ENCODE data around the gene DNAL4.

The DNAL4 gene

DNA sequence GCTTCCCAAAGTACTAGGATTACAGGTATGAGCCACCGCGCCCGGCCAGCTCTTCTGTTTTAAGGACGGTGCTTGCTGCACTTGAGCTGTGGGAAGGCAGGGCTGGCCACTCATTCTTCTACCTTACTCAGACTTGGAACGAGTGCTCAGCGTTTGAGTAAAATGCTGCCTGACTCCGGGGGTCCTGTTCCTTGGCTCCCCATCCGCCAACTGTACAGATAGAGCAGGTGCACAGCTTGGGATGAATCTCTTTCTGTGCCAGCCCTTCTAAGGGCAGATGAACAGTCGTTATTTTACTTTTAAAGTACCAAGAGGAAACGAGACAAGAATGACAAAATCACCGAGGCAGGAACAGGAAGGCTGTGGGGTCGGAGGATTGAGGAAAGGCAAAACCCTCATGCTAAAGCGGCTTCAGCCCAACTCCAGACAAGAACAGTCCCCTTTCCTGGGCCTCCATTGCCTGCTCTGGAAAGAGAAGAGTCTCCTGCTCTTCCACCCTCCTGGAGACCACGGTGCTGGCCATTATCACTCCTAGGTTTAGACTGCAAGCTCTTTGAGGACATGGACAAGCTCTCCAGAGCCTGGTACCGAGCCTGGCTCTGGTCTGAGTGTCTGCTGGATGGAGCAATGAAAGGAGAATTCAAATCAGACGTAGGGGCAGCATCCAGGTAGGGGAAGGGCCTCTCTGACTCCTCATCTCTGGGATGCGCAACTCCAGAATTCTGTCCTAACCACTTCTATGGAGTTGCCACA lies 37.1 kb downstream of the DNAL4 start:
- peak; percentile 24 for DNase-seq (ENCODE audit: low spot score)

DNA sequence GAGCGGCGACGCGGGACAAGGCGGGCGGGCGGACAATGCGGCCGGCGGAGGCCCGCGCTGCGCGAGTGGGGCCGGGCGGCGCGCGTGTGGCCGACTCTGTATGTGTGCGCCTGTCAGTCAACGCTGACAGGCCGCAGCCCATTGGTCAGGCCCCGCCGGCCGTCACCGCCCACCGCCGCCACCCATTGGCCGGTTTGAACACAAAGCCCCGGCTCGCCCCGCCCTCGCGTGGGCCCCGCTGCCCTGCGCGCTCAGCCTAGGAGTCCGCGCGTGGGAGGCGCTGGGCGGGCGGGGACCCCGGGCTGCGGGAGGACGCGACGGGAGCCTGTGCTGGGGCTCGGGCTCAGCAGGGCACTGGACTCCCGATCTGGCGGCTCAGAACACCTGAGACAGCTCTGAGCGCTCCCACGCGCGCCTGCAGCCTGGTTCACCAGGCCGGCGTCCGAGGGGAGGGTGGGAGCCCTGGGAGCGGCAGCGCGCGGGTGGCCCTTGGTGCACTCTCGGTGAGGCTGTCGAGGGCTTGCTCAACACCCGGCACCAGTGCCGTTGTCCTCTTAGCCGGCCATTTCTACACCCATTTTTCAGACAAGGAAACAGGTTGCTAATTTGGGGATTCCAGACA lies 37.9 kb downstream of the DNAL4 start, which contains the start of gene SUN2:
TSS of gene SUN2 (minus strand) at position 88 of the 622 bp plus-strand sequence. CDS start 3,370 bp downstream, outside the sequence.
- DNase-seq (ENCODE audit: low spot score), result peak; percentile 94

DNA sequence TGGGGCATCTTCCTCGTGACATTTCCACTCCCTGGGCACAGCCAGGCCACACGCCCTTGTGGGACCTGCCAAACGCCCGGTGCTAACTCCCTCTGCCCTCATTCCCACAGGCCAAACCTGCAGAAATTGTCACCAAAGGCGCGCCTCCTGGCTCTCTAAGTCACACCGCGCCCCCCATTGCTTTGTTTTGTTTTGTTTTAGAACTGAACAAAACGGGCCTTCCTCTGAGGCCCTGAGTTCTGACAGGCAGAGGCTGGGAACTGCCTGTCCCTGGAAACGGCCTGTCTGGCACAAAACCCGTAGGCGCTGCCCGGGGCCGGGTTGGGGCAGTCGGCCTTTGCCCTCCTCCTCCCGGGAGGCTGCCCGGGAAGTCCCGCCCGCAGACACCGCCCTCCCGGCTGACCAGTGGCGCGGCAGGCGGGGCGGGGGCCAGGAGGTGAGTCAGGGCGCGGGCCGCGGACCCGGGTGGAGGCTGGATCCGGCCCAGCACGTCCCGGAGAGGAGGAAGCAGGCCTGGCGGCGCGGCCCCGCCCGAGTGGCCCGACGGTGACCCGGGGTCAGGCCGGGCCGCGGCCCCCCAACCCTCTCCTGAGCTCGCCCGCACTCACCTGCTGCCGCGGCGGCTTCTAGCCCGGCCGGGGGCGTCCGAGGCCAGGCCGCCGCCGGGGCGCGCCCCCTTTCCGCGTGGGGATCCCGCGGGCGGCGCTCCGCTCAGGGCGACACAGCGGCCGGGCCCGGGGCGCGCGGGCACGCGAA lies 38.6 kb downstream of the DNAL4 start:
- DNase-seq (ENCODE audit: low spot score), result peak; percentile 49

DNA sequence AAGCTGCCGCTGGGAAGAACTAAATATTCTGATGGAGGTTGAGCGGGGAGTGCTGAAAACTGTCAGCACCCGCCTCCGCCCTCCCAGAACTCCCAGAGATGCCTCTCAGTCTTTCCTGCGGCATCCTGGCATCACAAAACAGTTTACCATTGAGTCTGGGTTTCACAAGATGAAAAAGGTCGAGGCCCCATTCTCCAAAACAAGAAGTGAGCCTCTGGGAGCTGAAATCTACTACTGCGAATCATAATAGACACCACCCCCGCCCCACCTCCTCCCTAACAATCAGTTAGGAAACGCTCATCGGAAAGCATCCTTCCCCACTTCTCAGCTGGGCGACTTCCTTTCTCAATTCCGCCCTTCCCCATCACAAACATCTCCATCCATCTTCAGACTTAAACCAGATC lies 39.2 kb downstream of the DNAL4 start:
- peak; percentile 41 for DNase-seq (ENCODE audit: low spot score)

DNA sequence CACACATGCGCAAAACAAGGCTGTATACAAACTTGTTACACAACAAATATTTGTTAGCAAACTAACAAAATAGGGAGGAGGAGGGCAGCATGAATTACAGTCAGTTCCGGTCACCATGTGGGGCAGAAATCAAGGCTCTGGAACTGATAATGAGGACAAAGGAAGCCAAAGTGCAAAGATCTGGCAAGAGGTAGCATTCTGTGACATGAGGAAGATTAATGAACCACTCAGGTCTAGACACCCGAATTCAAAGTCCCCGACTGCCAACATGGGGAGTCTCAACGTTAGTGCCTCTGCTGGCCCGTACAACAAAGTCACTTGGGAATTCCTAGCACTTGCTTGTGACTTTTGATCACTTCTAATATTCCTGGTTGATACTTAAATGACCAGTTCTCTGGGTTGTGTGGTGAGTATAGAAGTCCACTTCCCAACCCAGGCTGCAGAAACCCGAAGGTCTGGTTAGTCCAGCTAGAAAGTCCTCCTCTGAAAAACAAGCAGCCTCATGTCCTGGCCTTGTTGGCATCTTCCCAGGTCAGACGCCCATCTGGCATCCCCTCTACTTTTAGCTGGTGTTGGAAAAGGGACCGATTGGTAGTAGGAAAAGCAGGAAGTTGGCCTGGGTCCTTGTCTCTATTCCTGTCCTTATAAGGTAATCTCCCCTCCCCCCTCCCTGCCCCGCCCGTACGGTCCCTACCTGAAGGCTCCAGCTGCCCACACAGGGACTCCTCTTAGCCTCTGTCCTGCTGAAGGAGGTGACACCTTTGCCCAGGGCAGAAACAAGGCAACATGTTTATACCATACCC lies 39.8 kb downstream of the DNAL4 start:
- DNase-seq (ENCODE audit: low spot score), result peak; percentile 26

DNA sequence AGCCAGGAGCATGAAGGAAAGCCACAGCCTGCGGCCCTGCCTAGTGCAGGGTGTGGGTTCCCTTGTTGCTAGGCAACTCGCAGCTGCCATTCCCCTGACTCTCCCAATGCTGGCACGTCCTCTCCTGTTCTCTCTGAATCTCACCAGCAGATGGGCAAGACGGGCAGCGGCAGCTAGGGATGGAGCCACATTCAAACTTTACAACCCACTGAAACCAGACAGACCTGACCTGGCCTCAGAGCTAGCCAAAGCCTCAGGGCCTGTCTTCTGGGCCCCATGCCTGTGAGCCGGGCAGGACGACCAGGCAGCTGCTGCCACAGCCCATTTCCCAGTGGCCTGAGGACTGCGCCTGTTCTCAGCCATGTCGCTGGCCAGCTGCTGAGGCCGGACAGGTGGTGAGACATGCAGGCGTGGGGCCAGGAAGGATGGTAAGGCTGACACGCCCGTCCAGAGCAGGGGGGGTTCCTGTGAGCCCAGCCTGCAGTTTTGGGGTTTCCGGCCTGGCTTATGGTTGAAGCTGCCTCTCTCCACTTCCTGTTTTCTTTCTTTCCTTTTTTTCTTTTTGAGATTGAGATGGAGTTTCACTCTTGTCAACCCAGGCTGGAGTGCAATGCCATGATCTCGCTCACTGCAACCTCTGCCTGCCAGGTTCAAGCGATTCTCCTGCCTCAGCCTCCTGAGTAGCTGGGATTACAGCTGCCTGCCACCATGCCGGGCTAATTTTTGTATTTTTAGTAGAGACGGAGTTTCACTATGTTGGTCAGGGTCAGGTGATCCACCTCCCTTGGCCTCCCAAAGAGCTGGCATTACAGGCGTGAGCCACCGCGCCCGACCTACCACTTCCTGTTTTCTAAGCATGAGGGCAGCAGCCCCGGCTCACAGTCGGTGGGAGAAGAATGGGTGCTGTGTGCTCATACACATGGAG lies 42.3 kb downstream of the DNAL4 start:
- DNase-seq (ENCODE audit: low spot score), result peak; percentile 70

DNA sequence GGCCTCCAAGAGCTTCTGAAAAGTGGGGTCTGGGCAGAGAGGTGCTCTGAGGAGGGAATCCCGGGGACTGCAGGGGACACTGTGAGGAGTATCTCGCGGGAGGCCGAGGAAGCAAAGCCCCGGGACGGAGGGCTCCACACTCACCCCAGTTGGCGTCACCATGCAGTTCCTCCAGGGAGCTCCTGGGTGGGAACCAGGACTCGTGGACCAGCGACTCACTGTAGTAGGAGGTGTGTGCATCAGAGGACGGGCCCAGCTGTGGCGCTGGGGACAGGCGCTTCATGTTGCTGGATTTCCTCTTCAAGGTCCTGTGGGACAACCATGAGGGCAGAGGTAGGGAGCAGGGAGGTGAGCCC lies 42.9 kb downstream of the DNAL4 start:
- no peak for DNase-seq (ENCODE audit: low spot score)

DNA sequence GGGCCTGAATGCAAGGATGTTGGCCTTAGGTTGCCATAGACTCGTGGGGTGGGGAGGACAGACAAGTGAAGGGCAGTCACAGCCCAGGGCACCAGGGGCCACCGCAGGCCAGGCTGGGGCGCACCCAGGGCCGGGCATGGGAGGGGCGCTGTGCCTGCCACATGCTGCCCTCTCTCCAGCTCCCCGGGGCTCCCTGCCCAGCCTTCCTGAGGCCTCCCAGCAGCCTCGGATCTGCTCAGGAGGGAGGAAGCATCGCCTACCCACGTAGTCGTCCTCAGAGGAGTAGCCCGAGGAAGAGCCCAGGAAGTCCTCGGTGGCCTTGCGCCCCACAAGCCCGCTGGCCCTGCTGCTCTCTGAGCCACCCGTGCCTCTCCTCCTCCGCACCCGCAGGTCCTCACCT lies 43.3 kb downstream of the DNAL4 start:
- DNase-seq (ENCODE audit: low spot score), result no peak

DNA sequence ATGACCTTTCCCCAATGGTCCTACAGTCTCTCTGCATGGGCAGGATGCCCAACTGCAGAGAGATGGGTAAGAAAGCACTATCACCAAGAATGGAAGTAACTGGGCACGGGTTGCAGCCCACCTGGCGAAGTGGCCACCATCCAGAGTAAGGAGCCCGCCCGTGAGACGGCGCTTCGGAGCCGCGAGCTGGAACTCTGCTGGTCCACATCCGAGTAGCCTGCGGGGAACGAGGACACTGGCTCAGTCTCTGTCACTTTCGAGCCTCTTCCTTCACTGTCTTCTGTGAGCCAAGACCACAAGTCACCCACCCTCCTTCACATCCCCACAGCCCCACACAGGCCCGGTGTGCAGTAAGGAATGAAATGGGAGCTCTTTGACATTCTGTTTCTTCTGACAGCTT lies 43.8 kb downstream of the DNAL4 start:
- no peak for DNase-seq (ENCODE audit: low spot score)

DNA sequence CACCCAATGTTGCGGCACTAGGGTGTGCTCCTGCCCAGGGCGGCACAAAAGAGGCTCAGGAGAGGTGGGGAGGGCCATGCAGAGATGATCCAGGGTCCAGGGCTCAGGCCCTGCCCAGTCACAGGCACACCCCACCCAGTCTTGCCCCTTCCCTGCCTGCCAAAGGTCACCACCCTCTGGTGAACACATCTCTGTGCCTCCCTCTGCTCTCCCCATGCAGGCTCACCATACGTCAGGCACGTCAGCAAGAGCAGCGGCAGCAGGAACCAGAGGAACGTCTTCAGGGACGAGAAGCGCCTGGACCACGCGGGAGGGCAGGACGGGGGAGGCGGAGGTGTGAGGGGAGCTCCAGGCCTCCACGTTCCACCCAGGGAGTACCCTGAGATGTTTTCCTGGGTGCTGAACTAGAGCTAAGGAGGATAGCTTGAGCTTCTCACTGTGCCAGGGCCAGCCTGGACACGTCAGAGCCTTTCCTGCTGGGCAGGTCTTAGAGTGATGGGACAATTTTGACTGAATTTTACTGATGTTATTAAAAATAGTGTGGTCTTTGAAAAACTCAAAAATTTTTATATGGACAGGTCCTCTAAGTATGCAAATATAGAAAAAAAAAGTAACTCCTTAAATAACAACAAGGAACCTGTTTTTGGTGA lies 45.3 kb downstream of the DNAL4 start:
- DNase-seq (ENCODE audit: low spot score), result no peak

DNA sequence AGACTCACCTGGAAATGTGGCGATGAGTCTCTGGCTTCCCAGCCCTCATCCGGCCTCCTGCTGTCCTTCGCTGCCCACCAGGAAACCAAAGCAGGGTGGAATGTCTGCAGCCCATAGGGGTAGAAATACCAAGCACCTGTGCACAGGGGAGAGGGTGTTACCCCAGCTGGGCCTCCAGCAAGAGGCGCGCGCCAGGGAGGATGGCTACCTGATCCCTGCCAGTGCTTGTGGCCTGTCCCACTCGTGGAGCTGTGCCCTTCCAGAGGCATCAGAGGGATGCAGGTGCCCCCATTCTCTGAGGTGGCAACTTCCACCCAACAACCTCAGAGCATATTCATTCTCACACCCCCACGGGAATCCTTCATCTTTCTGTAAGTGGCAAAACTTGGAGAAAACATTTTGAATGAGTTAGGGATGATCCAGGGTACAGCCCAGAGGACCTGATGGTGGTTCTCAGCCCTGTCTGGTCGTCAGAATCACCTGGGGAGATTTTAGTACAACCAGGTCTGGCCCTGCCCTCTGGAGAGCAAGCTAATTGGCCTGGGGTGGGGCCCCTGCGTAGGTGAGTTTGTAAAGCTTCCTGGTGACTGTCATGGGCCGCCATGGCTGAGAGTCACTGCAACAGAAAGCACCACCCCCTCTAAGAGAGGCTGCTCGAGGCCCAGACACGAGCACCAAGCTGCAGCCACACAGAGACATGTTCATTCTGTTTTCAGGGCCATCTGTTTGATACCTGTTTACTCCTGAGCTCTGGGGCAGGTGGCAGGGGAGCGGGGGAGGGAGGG lies 48.1 kb downstream of the DNAL4 start:
- no peak for DNase-seq (ENCODE audit: low spot score)

DNA sequence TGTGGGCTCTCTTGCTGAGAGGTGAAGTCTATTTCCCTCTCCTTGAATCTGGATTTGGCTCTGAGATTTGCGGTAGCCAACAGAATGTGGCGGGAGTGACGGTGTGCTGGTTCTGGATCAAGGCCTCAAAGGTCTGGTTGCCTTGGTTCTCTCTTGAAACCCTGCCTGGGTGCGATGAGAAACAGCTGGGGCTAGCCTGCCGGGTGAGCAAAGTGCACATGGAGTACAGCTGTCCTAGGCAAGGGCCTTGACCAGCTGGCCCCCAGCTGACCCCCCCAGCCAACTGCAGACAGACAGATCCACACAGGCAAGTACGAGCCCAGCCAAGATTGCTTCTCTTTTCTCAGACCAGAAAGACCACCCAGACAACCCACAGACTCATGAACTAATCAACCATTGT lies 49.0 kb downstream of the DNAL4 start:
- no peak for DNase-seq (ENCODE audit: low spot score)

DNA sequence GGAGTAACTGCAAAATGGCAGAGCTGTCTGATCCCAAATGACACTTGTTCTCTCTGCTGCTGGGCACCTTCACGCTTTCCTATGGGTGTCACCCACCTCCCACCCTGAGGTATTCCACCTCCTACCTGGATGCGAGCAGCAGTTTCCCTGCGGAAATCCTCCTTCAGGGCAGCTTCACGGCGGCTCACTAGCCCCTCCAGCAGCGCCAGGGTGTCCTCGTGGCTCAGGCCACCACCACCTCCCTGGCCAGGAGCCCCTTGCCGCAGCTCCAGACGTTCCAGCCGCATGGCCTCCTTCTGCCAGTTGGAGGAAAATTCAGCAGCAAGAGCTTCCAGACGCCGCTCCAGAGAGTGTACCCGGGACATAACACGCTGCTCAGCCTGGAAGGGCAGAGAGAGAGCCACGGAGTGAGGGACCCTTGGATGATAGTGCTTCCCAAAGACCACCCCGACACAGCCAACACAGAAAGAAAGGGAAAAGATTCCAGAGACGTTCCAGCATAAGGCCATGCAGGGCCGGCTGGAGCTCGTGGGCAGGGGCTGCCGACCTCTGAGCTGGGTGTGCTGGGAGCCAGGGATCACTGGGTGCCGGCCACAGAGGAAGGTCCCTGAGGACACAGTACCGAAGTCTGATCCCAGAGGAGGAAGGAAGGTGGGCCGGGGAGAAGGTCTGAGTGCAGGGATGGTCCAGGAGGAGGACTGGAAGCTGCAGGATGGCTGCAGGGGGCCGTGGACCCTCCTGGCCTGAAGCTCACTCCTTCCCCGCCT lies 51.6 kb downstream of the DNAL4 start:
- no peak for DNase-seq (ENCODE audit: low spot score)

DNA sequence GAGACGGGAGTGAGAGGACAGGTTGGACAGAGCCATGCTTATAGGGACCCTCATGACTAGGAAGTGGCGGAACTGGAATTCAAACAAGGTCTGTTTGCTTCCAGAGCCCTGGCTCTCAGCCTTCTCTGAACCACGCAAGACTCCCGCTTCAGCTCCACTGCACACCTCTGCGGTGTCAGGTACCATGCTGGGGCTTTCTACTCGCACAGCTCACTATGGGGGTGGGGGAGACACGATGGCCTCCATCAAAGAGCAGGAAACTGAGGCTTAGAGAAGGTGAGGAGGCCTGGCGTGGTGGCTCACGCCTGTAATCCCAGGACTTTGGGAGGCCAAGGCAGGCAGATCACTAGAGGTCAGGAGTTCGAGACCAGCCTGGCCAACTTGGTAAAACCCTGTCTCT lies 52.4 kb downstream of the DNAL4 start:
- no peak for DNase-seq (ENCODE audit: low spot score)

DNA sequence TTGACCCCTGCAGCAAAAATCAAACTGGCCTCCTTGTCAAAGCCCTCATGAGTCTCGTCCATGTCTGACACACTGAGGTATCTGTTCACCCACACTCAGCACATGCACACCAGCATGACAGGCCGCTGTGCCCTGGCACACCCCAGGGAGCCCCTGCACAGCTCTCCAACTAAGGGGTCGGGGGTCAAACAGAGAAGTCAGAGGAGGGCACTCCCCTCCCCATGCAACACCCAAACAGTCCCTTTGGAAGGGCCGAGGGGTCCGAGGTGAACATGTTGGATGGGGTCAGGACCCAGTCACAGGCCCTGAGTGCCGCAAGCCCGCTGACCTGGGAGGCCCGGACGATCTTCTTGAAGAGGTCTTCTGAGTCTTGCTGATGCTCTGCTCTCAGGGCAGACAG lies 52.8 kb downstream of the DNAL4 start:
- DNase-seq (ENCODE audit: low spot score), result no peak

DNA sequence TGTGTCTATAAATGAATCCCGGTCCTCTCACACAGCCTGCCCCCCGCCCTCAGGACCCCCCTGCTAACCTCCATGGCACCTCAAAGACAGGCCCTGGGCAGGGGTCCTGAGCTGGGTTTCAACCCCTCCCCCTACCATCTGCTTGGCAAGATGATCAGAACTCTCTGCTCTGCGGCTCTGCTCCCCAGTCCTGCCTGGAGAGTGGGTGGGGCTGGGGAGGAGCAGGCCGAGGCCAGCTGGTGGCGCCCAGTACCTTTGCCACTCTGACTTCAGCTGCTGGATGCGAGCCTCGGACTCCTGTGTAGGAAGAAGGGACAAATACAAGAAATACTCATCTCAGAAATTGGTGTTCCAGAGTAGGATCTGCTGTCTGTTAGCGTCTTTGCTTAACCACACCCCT lies 53.2 kb downstream of the DNAL4 start:
- no peak for DNase-seq (ENCODE audit: low spot score)

DNA sequence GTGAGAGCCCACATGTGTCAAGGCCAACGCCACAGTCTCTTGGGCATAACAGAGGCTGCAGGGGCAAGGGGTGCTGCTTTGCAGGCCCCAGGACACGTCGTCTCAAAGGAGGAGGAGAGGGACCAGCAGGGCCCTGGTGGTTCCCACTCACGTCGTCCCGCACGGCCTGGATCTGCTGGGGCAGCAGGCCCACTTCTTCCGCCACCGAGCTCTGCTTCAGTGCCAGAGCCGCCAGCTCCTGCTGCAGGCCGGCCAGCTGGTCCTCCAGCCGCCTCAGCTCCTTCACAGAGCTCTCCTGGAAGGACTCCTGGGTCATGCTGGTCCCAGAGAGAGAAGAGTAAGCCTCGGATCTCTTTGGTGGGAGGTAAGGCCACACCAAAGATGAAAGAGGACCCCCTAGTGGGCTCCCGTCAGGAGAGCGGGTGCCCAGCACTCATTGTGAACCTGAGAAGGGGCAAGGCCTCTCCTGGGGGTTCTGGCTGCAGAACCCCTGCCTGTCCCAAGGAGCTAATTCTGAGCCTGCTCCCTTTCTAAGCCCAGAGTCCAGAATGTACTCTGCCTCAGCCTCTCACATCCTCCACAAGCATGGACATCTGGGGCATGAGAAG lies 53.7 kb downstream of the DNAL4 start:
- DNase-seq (ENCODE audit: low spot score), result no peak

DNA sequence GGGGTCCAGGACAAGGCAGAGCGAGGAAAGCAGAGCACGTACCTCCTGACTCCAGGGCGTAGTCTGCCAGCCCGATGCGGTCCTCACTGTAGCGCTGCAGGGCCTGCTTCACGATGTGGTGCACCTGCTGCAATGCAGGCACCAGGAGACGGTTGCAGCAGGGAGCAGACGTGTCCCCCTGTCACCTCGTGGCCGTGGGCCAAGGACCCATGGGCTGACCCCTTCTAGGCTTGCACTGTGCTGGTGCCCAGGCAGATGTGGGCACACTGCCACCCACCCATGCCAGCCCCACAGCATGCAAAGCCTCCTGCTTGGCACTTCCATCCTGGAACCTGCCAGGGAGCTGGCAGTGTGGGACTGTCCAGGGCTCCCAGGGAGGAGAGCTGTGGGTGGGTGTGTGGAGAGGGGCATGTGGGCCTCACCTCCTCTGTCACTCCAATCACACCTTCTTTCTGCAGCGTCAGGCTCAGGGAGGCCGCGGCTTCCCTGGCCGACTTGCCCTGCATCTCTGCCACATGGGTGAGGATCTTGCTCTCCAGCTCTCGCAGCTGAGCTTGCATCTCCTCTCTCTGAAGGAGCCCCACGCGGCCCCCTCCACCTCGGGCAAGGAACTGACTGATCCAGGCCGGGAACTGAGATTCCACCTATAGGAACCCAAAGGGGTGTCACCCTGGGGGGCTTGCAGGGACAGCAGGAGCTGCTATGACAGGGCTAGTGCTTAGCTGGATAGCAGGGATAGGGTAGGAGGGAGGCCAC lies 54.5 kb downstream of the DNAL4 start:
- DNase-seq (ENCODE audit: low spot score), result no peak
